A673 (cell line): Measurements from ENCODE around the gene ADAMTS2. TPM values are rescaled to one million over a fixed set of nuclear protein-coding genes. Genes with fewer than 3 reads are reported as not detected.

Experiments used
- BruUV-seq: library from RNA; stranded (reverse); fragments of 400-500 nt; replicated peaks from 2 replicates; lab custom pipeline; 2021; lab: Mats Ljungman, UMichigan
- CTCF ChIA-PET: fragments of 300-600 bp; sonication (Branson Sonifier 250); formaldehyde crosslinking; loops from one replicate; lab custom pipeline; 2022; ENCODE audit warnings: antibody characterized with exemption; lab: Charles Lee
- POLR2A ChIA-PET: fragments of 300-600 bp; sonication (Branson Sonifier 250); formaldehyde crosslinking; loops from one replicate; lab custom pipeline; 2022; ENCODE audit warnings: antibody characterized with exemption; ENCODE audit not compliant: low non-redundant PET; lab: Charles Lee
- DNase-seq: peaks from one replicate; pipeline ENCODE4 v3.0.0-alpha.2; 2015; ENCODE audit warnings: low spot score
- H3K27ac ChIP-seq: fragments of 200-600 bp; sonication (generic); 2 replicates; pipeline ENCODE4 v1.5.1; 2016; ENCODE audit warnings: mixed run types, low read depth, mild to moderate bottlenecking, mixed read lengths, antibody characterized with exemption, low read length; ENCODE audit not compliant: poor library complexity, severe bottlenecking
- H3K27me3 ChIP-seq: fragments of 200-600 bp; sonication (generic); replicated peaks from 2 replicates; pipeline ENCODE4 v1.6.1; 2017; ENCODE audit warnings: mixed run types, low read depth, mild to moderate bottlenecking, mixed read lengths, antibody characterized with exemption, low read length; ENCODE audit not compliant: insufficient read depth, poor library complexity
- H3K36me3 ChIP-seq: fragments of 200-600 bp; sonication (generic); 2 replicates; pipeline ENCODE4 v1.6.1; 2016; ENCODE audit warnings: mixed run types, mild to moderate bottlenecking, mixed read lengths, antibody characterized with exemption, low read length; ENCODE audit not compliant: insufficient read depth, poor library complexity, severe bottlenecking
- H3K4me1 ChIP-seq: fragments of 200-600 bp; sonication (generic); 2 replicates; pipeline ENCODE4 v1.6.1; 2017; ENCODE audit warnings: mixed run types, mild to moderate bottlenecking, mixed read lengths, antibody characterized with exemption, low read length; ENCODE audit not compliant: insufficient read depth, poor library complexity, severe bottlenecking
- H3K4me3 ChIP-seq: fragments of 200-600 bp; sonication (generic); 2 replicates; pipeline ENCODE4 v1.5.1; 2016; ENCODE audit warnings: low read depth, mixed run types, mild to moderate bottlenecking, mixed read lengths, low read length; ENCODE audit not compliant: poor library complexity, severe bottlenecking
- H3K9me3 ChIP-seq: fragments of 200-600 bp; sonication (generic); 2 replicates; pipeline ENCODE4 v1.6.1; 2016; ENCODE audit warnings: mixed run types, low read depth, mild to moderate bottlenecking, mixed read lengths, antibody characterized with exemption, low read length; ENCODE audit not compliant: poor library complexity, severe bottlenecking
- EZH2 ChIP-seq: fragments of 200-600 bp; sonication (generic); IDR thresholded peaks from 2 replicates; pipeline ENCODE4 v1.6.1; 2017; ENCODE audit warnings: borderline replicate concordance, low read depth, mild to moderate bottlenecking, mixed read lengths, antibody characterized with exemption, low read length; ENCODE audit not compliant: poor library complexity, severe bottlenecking
- intact Hi-C: fragments of 100-400 bp; cut with micrococcal nuclease; formaldehyde crosslinking; loops from one replicate; pipeline ENCODE4 v1.10.0; 2022; ENCODE audit not compliant: unreplicated experiment
- total RNA-seq: library from RNA; stranded (reverse); gene quantifications from 2 replicates; pipeline ENCODE4 v1.2.3, GENCODE V29; 2021
- TF ChIP-seq, protein P1 (sequence below): fragments of 300-800, 200-600 bp; sonication (generic); conservative IDR thresholded peaks from 2 replicates; pipeline ENCODE4 v1.5.1; 2017; ENCODE audit warnings: low read depth, mild to moderate bottlenecking, antibody characterized with exemption, low read length, moderate library complexity, mixed read lengths

The ADAMTS2 gene
- total RNA-seq, 1 experiment from 2014 or later, result 0.39 TPM

DNA sequence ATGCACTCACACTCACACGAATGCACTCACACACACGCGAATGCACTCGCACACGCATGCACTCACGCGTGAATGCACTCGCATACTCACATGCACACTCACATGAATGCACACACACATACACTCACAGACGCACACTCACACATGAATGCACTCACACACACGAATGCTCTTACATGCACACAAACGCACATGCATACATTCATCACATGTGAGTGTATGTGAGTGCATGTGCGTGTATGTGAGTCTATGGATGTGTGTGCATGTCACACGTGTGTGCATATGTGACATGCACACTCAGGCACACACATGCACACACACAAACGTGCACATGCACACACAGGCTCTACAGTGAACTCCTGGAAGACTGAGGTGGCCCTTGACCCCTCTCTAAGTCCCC is 121.7 kb downstream of the ADAMTS2 start:
- H3K4me3 ChIP-seq, result no peak overlapping the region
- no TSS peak for BruUV-seq
- DNase-seq, result no peak
- no peak overlapping the region for H3K27ac ChIP-seq
- ChIA-PET CTCF (no interaction called here), POLR2A (no interaction called here)
- H3K36me3 ChIP-seq, result no peaks in the 10 kb centered on the region
- intact Hi-C loops, result no loop called here
- no peak for TF ChIP-seq EZH2
- TF ChIP-seq, protein P1, sequence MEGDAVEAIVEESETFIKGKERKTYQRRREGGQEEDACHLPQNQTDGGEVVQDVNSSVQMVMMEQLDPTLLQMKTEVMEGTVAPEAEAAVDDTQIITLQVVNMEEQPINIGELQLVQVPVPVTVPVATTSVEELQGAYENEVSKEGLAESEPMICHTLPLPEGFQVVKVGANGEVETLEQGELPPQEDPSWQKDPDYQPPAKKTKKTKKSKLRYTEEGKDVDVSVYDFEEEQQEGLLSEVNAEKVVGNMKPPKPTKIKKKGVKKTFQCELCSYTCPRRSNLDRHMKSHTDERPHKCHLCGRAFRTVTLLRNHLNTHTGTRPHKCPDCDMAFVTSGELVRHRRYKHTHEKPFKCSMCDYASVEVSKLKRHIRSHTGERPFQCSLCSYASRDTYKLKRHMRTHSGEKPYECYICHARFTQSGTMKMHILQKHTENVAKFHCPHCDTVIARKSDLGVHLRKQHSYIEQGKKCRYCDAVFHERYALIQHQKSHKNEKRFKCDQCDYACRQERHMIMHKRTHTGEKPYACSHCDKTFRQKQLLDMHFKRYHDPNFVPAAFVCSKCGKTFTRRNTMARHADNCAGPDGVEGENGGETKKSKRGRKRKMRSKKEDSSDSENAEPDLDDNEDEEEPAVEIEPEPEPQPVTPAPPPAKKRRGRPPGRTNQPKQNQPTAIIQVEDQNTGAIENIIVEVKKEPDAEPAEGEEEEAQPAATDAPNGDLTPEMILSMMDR, result no peak
- no peaks in the 10 kb centered on the region for H3K9me3 ChIP-seq
- H3K4me1 ChIP-seq, result no peaks in the 10 kb centered on the region
- H3K27me3 ChIP-seq, result no peaks in the 10 kb centered on the region

DNA sequence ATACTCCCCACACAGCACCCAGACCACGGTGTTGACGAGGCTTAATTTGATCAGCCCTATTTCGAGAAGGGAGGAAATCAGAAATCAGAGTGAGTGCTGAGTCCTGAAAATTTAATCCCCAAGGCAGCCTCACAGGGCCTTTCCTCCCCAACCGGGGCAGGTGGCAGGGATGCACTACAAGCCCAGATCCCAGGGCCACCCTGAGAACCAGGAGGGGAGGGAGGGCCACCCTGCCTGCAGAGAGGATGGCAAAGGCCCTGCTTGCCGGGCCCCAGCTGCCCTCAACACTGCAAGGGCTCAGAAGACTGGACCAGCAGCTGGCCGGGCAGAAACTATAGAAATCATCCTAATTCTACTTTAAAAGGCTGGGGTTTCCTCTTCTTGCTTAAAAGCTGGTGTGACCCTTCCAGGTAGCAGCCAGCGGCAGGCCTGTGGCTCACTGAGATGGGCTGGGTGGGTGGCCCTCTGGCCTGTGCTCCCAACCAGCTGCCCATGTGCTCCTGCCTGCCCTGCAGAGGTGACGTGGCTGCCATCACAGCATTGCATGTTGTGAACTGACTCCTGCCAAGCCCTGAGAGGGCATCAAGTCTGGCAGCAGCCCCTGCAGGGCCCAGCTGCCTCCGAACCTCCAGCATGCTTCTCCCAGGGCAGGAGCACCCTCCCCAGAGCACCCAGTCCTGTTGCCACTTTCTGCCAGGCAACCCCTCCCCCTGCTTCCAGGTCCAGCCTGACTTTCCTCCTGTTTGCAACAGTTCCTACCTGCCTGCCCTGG is 122.8 kb downstream of the ADAMTS2 start:
- H3K27me3 ChIP-seq, result no peaks in the 10 kb centered on the region
- BruUV-seq, result no TSS peak
- no peak overlapping the region for H3K27ac ChIP-seq
- ChIA-PET POLR2A (no interaction called here), CTCF (no interaction called here)
- no peak for TF ChIP-seq EZH2
- TF ChIP-seq, protein P1, result no peak
- H3K36me3 ChIP-seq, result no peaks in the 10 kb centered on the region
- DNase-seq, result no peak
- no peaks in the 10 kb centered on the region for H3K4me1 ChIP-seq
- H3K4me3 ChIP-seq, result no peak overlapping the region
- intact Hi-C loops, result no loop called here
- H3K9me3 ChIP-seq, result no peaks in the 10 kb centered on the region

GRCh38 chr5:179221877-179222220 is 123.4 kb downstream of the ADAMTS2 start:
- no TSS peak for BruUV-seq
- CTCF ChIA-PET, result no interaction called here

More at GRCh38 chr5:179221877-179222220, 123.4 kb downstream of the ADAMTS2 start:
- Histone ChIP-seq H3K4me1 (no peaks in the 10 kb centered on the region), H3K27me3 (no peaks in the 10 kb centered on the region), H3K27ac (no peak overlapping the region), H3K36me3 (no peaks in the 10 kb centered on the region), H3K9me3 (no peaks in the 10 kb centered on the region), H3K4me3 (no peak overlapping the region)
- TF ChIP-seq, protein P1, result no peak
- TF ChIP-seq EZH2, result no peak
- POLR2A ChIA-PET, result no interaction called here
- no peak for DNase-seq
- intact Hi-C loops, result no loop called here
